IPS-18c (cell line): Measurements from ENCODE around the gene SCNM1.
A peak's percentile ranks its signal among the peaks of the same experiment; 100 is the strongest.

Experiments
- H3K4me3 ChIP-seq: 2 replicates; pipeline ENCODE4 v1.7.0; 2013; ENCODE audit warnings: low read depth, mild to moderate bottlenecking, low read length, moderate library complexity; ENCODE audit not compliant: insufficient read depth
- H3K9me3 ChIP-seq: one replicate; pipeline ENCODE4 v1.6.1; 2013; ENCODE audit warnings: mild to moderate bottlenecking, low read length, moderate library complexity; ENCODE audit not compliant: control insufficient read depth, insufficient read depth

Gene SCNM1

GRCh38 chr1:151144474-151145303 lies 21.3 kb upstream of the SCNM1 start:
- H3K4me3 ChIP-seq: peak overlapping the region; percentile 67

GRCh38 chr1:151145304-151146071 lies 20.5 kb upstream of the SCNM1 start:
- peak overlapping the region; percentile 67 for H3K4me3 ChIP-seq

More at GRCh38 chr1:151144474-151145303, 21.3 kb upstream of the SCNM1 start:
- no peaks in the 10 kb centered on the region for H3K9me3 ChIP-seq

GRCh38 chr1:151146072-151146411 lies 19.9 kb upstream of the SCNM1 start:
- peak overlapping the region; percentile 67 for H3K4me3 ChIP-seq
- H3K9me3 ChIP-seq: no peaks in the 10 kb centered on the region

More at GRCh38 chr1:151145304-151146071, 20.5 kb upstream of the SCNM1 start:
- H3K9me3 ChIP-seq: no peaks in the 10 kb centered on the region

GRCh38 chr1:151146412-151147131 lies 19.4 kb upstream of the SCNM1 start, which contains the start of gene SEMA6C:
Gene SEMA6C (minus strand): TSS chr1:151146631. CDS start chr1:151142621, 4,010 bp downstream.
- H3K4me3 ChIP-seq: peak within 1 kb of the TSS; percentile 67
- no peaks in the 10 kb centered on the region for H3K9me3 ChIP-seq

GRCh38 chr1:151147132-151147503 lies 18.8 kb upstream of the SCNM1 start:
- no peaks in the 10 kb centered on the region for H3K9me3 ChIP-seq
- H3K4me3 ChIP-seq: peak overlapping the region; percentile 67

- no peaks in the 10 kb centered on the region for H3K9me3 ChIP-seq
- H3K4me3 ChIP-seq: no peak overlapping the region
Measured at GRCh38 chr1:151147665-151148064, 18.3 kb upstream of the SCNM1 start.

- Histone ChIP-seq H3K9me3 (no peaks in the 10 kb centered on the region), H3K4me3 (no peak within 1 kb of the TSS)
Measured at GRCh38 chr1:151156515-151156819, 9.5 kb upstream of the SCNM1 start, which contains the start of gene TNFAIP8L2. Gene TNFAIP8L2 (plus strand): TSS chr1:151156649. CDS start chr1:151158698, 2,049 bp downstream.

GRCh38 chr1:151157067-151157531 lies 8.8 kb upstream of the SCNM1 start:
- no peaks in the 10 kb centered on the region for H3K9me3 ChIP-seq
- H3K4me3 ChIP-seq: no peak overlapping the region

GRCh38 chr1:151158326-151158725 lies 7.6 kb upstream of the SCNM1 start:
- H3K9me3 ChIP-seq: no peaks in the 10 kb centered on the region
- no peak overlapping the region for H3K4me3 ChIP-seq

- Histone ChIP-seq H3K4me3 (no peak overlapping the region), H3K9me3 (no peaks in the 10 kb centered on the region)
Measured at GRCh38 chr1:151158751-151159251, 7.1 kb upstream of the SCNM1 start.

GRCh38 chr1:151159373-151159772 lies 6.6 kb upstream of the SCNM1 start:
- Histone ChIP-seq H3K9me3 (no peaks in the 10 kb centered on the region), H3K4me3 (no peak overlapping the region)

- Histone ChIP-seq H3K9me3 (no peaks in the 10 kb centered on the region), H3K4me3 (peak overlapping the region; percentile 73)
Measured at GRCh38 chr1:151164732-151165280, 1.1 kb upstream of the SCNM1 start.

- Histone ChIP-seq H3K4me3 (peak overlapping the region; percentile 73), H3K9me3 (no peaks in the 10 kb centered on the region)
Measured at GRCh38 chr1:151165281-151165737, 635 bp upstream of the SCNM1 start.

- H3K4me3 ChIP-seq: peak overlapping the region; percentile 94
- no peaks in the 10 kb centered on the region for H3K9me3 ChIP-seq
Measured at GRCh38 chr1:151166505-151166956, 587 bp downstream of the SCNM1 start.

GRCh38 chr1:151167116-151167515 lies 1.2 kb downstream of the SCNM1 start:
- H3K4me3 ChIP-seq: peak overlapping the region; percentile 94; the same call in 1 of the 2 replicates
- no peaks in the 10 kb centered on the region for H3K9me3 ChIP-seq

- H3K9me3 ChIP-seq: no peaks in the 10 kb centered on the region
- H3K4me3 ChIP-seq: no peak overlapping the region
Measured at GRCh38 chr1:151171190-151171589, 5.2 kb downstream of the SCNM1 start.
